Gastrocnemius medialis (tissue), 4 donors: ENCODE measurements around the gene SND1. TPM values are rescaled to one million over a fixed set of nuclear protein-coding genes. Genes with fewer than 3 reads are reported as not detected.

Source experiments
- ATAC-seq, 2 donors: fragments of 150-250 bp; one replicate each; pipeline ENCODE4 v1.9.1; 2016
- DNase-seq, 2 donors: peaks; one replicate each; pipeline ENCODE4 v3.0.0-alpha.2; 2019
- H3K27ac ChIP-seq, 4 donors: fragments of 200-600 bp; sonication (generic); 1 replicate in 1 of 4; 2 replicates in 3 of 4; pipeline ENCODE4 v1.5.1; 2016 to 2018; ENCODE audit warnings: mild to moderate bottlenecking in 2 of 4, moderate library complexity in 1 of 4
- H3K27me3 ChIP-seq, 3 donors: fragments of 200-600 bp; sonication (generic) in 2 of 3; 1 replicate in 1 of 3; 2 replicates in 2 of 3; pipeline versions ENCODE4 v1.5.1 to v1.6.0; 2016 to 2019; ENCODE audit warnings: mild to moderate bottlenecking in 1 of 3, moderate library complexity in 1 of 3
- H3K36me3 ChIP-seq, 2 donors: fragments of 200-600 bp; sonication (generic) in 1 of 2; one replicate each; pipeline ENCODE4 v1.5.1; 2017 to 2018
- H3K4me1 ChIP-seq, 2 donors: fragments of 200-600 bp; sonication (generic) in 1 of 2; one replicate each; pipeline ENCODE4 v1.5.1; 2016 to 2017; ENCODE audit warnings: mild to moderate bottlenecking in 2 of 2
- H3K4me3 ChIP-seq, 4 donors: fragments of 200-600 bp; sonication (generic) in 3 of 4; 1 replicate in 1 of 4; 2 replicates in 3 of 4; pipeline ENCODE4 v1.5.1; 2016 to 2019; ENCODE audit warnings: mild to moderate bottlenecking in 2 of 4
- H3K9me3 ChIP-seq, 3 donors: fragments of 200-600 bp; sonication (generic) in 2 of 3; 1 replicate in 1 of 3; 2 replicates in 2 of 3; pipeline ENCODE4 v1.5.1; 2016 to 2019
- POLR2A ChIP-seq, 2 donors: fragments of 450-650 bp; IDR thresholded peaks; one replicate each; pipeline ENCODE4 v1.6.1; 2017; ENCODE audit warnings: antibody characterized with exemption in 2 of 2, mild to moderate bottlenecking in 2 of 2, moderate library complexity in 2 of 2
- in situ Hi-C, 4 donors: fragments of 200-750 bp; cut with MboI; loops; one replicate each; pipeline versions ENCODE4 v1.15.0 to v1.8.0; 2017; ENCODE audit warnings: low sequenced_read_pairs in 4 of 4
- intact Hi-C: fragments of 100-400 bp; cut with DNase I; formaldehyde crosslinking; loops from one replicate; pipeline ENCODE4 v1.15.1; 2023; ENCODE audit warnings: low total_unique reads
- total RNA-seq, 4 donors: library from RNA; depleted of rRNA; stranded (reverse); fragments of >200 nt; gene quantifications; one replicate each; pipeline versions ENCODE4 v1.1.0 to v1.2.3, GENCODE V29; 2016
- TF ChIP-seq, protein P1 (sequence below), 5 experiments: fragments of 450-650 bp in 3 of 5; fragments of 200-600 bp in 2 of 5; sonication (generic) in 2 of 5; IDR thresholded peaks in 4 of 5; conservative IDR thresholded peaks in 1 of 5; 1 replicate in 4 of 5; 2 replicates in 1 of 5; pipeline ENCODE4 v1.5.1; 2016 to 2019; ENCODE audit warnings: antibody characterized with exemption in 5 of 5, mild to moderate bottlenecking in 3 of 5, moderate library complexity in 3 of 5

The SND1 gene
- total RNA-seq, 4 donors from 2014 or later, result 30.4 to 73.0 (median 50.3) TPM

DNA sequence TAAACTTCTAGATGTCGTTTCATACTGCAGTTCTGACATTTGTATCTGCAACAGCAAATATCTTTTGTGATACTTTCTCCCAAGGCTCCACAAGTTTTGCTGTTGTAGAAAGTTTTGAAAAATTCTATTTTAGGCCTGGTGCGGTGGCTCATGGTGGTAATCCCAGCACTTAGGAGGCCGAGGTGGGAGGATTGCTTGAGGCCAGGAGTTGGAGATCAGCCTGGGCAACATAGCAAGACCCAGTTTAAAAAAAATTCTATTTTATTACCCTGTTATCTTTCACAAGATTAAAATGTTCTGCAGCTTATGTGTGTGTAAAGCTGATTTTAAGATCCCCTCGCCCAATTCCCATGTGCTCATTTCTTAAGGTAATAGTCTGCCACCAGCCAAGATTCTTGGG, 1.4 kb downstream of the SND1 start:
- TF ChIP-seq POLR2A (IDR thresholded peaks at IDR 0.05), result no peak
- TF ChIP-seq, protein P1, sequence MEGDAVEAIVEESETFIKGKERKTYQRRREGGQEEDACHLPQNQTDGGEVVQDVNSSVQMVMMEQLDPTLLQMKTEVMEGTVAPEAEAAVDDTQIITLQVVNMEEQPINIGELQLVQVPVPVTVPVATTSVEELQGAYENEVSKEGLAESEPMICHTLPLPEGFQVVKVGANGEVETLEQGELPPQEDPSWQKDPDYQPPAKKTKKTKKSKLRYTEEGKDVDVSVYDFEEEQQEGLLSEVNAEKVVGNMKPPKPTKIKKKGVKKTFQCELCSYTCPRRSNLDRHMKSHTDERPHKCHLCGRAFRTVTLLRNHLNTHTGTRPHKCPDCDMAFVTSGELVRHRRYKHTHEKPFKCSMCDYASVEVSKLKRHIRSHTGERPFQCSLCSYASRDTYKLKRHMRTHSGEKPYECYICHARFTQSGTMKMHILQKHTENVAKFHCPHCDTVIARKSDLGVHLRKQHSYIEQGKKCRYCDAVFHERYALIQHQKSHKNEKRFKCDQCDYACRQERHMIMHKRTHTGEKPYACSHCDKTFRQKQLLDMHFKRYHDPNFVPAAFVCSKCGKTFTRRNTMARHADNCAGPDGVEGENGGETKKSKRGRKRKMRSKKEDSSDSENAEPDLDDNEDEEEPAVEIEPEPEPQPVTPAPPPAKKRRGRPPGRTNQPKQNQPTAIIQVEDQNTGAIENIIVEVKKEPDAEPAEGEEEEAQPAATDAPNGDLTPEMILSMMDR (IDR thresholded peaks at IDR 0.05 in 4 of 5, conservative IDR thresholded peaks at IDR 0.05 in 1 of 5), result no peak
- ATAC-seq, result no peak

GRCh38 chr7:127654404-127655394, 2.7 kb downstream of the SND1 start:
- Histone ChIP-seq H3K27ac (no peak overlapping the region), H3K36me3 (no peaks in the 10 kb centered on the region), H3K27me3 (no peaks in the 10 kb centered on the region), H3K4me3 (no peak overlapping the region), H3K9me3 (no peaks in the 10 kb centered on the region), H3K4me1 (peaks cover 23 to 29% of the 10 kb centered on the region in 2 donors)
- ATAC-seq (no peak), DNase-seq (no peak)
- in situ Hi-C loops (loop anchor here in 1 of 4 donors (25.0 kb wide), 1 partner anchor 267 kb away; the partner anchor contains the start of gene ZNF800), intact Hi-C loops (no loop called here)
- TF ChIP-seq POLR2A (IDR thresholded peaks at IDR 0.05), result no peak
- TF ChIP-seq, protein P1 (IDR thresholded peaks at IDR 0.05 in 4 of 5, conservative IDR thresholded peaks at IDR 0.05 in 1 of 5), result no peak

More for the DNA sequence above, 1.4 kb downstream of the SND1 start:
- H3K36me3 ChIP-seq, result no peaks in the 10 kb centered on the region
- H3K4me3 ChIP-seq, result no peak overlapping the region
- intact Hi-C loops, result no loop called here
- in situ Hi-C loops, result loop anchor here in 1 of 4 donors (25.0 kb wide), 1 partner anchor 266 kb away; the partner anchor contains the start of gene ZNF800
- H3K27ac ChIP-seq, result no peak overlapping the region
- H3K27me3 ChIP-seq, result no peaks in the 10 kb centered on the region
- H3K9me3 ChIP-seq, result no peaks in the 10 kb centered on the region
- peaks cover 23 to 29% of the 10 kb centered on the region in 2 donors for H3K4me1 ChIP-seq
- DNase-seq, result no peak

DNA sequence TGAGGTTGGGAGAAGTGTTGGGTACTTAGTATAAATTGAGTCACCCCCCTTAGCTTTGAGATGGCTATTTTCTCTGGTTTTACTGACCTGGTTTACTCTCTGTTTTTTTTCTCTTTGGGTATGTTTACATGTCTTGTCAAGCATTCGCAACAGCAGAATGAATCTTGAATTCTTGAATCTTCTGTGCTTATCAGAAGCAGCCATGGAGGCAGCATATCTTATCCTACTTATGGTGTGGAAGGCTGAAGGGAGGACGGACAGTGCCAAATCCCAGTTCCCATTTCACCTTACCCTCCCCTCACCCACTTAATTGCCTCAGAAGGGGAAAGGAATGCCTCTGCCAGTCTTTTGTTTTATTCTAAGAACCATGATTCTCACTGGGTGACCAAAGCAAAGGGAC, 3.7 kb downstream of the SND1 start:
- H3K4me1 ChIP-seq, result peaks cover 23 to 29% of the 10 kb centered on the region in 2 donors
- H3K4me3 ChIP-seq, result no peak overlapping the region
- ATAC-seq, result no peak
- in situ Hi-C loops (loop anchor here in 1 of 4 donors (25.0 kb wide), 1 partner anchor 268 kb away; the partner anchor contains the start of gene ZNF800), intact Hi-C loops (no loop called here)
- no peak for TF ChIP-seq POLR2A (IDR thresholded peaks at IDR 0.05)
- TF ChIP-seq, protein P1 (IDR thresholded peaks at IDR 0.05 in 4 of 5, conservative IDR thresholded peaks at IDR 0.05 in 1 of 5), result no peak
- H3K9me3 ChIP-seq, result no peaks in the 10 kb centered on the region
- H3K36me3 ChIP-seq, result no peaks in the 10 kb centered on the region
- no peak for DNase-seq
- no peak overlapping the region for H3K27ac ChIP-seq
- no peaks in the 10 kb centered on the region for H3K27me3 ChIP-seq

GRCh38 chr7:127657500-127657899, 5.5 kb downstream of the SND1 start:
- ATAC-seq (no peak), DNase-seq (no peak)
- H3K4me3 ChIP-seq, result no peak overlapping the region
- TF ChIP-seq, protein P1 (IDR thresholded peaks at IDR 0.05 in 4 of 5, conservative IDR thresholded peaks at IDR 0.05 in 1 of 5), result no peak
- TF ChIP-seq POLR2A (IDR thresholded peaks at IDR 0.05), result no peak
- no peak overlapping the region for H3K27ac ChIP-seq
- peaks cover 23 to 24% of the 10 kb centered on the region in 2 donors for H3K4me1 ChIP-seq
- no peaks in the 10 kb centered on the region for H3K36me3 ChIP-seq
- intact Hi-C loops, result no loop called here
- no peaks in the 10 kb centered on the region for H3K9me3 ChIP-seq
- no peaks in the 10 kb centered on the region for H3K27me3 ChIP-seq
- in situ Hi-C loops, result loop anchor here in 1 of 4 donors (25.0 kb wide), 1 partner anchor 270 kb away; the partner anchor contains the start of gene ZNF800
